NB4 (cell line): Measurements from ENCODE around the gene TMEM220.

Experiments used
- DNase-seq: peaks from one replicate; pipeline ENCODE4 v3.0.0; 2010; ENCODE audit warnings: low read depth
- H3K4me3 ChIP-seq: one replicate; pipeline ENCODE4 v1.5.1; 2011; ENCODE audit warnings: mild to moderate bottlenecking, low read depth, low read length, moderate library complexity
- CTCF ChIP-seq: IDR thresholded peaks from one replicate; pipeline ENCODE4 v1.5.1; 2012; ENCODE audit warnings: low read depth, low read length
- MAX ChIP-seq: IDR thresholded peaks from 2 replicates; pipeline ENCODE4 v1.6.1; 2011; ENCODE audit warnings: low read depth, low read length
- MYC ChIP-seq: IDR thresholded peaks from 2 replicates; pipeline ENCODE4 v1.6.1; 2011; ENCODE audit warnings: low read depth, low read length
- POLR2A ChIP-seq: IDR thresholded peaks from 2 replicates; pipeline ENCODE4 v1.6.1; 2011; ENCODE audit warnings: mild to moderate bottlenecking; ENCODE audit not compliant: insufficient read length; ENCODE audit errors: extremely low read depth

Gene TMEM220

DNA sequence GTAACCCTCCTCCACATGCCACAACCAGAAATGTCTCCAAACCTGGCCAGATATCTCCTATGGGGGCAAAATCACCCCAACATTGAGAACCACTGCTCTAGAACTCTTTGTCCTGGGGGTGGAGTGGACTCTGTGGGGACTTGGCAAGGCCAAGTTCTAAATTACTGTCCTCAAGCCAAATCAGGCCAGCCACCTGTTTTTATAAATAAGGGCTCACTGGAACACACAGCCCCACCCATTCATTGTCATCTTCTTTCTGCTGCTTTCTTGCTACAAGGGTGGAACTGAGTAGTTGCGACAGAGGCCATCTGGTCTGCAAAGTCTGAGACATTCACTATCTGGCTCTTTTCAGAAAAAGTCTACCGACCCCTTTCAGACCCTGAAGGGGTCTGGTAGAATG lies 26.8 kb upstream of the TMEM220 start:
- TF ChIP-seq MYC (no peak), MAX (no peak), CTCF (no peak), POLR2A (no peak)
- H3K4me3 ChIP-seq: no peak overlapping the region
- DNase-seq: no peak

DNA sequence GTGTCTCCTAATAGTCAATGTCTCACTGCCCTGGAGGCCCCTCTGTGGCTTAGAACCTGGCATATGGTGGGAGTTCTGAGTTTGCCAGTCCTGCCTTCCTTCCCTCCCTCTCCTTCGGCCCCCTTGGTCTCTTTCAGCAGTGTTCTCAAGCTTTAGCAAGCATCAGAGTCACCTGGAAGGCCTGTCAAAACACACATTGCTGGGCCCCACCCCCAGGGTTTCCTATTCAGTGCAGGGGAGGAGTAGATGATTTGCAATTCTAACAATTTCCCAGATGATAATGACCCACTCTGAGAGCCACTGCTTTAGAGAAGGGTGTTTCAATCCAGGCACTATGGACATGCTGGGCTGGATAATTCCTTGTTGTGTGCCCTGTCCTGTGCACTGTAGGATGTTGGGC lies 26.4 kb upstream of the TMEM220 start:
- no peak overlapping the region for H3K4me3 ChIP-seq
- DNase-seq: no peak
- TF ChIP-seq MAX (no peak), CTCF (no peak), POLR2A (no peak), MYC (no peak)

DNA sequence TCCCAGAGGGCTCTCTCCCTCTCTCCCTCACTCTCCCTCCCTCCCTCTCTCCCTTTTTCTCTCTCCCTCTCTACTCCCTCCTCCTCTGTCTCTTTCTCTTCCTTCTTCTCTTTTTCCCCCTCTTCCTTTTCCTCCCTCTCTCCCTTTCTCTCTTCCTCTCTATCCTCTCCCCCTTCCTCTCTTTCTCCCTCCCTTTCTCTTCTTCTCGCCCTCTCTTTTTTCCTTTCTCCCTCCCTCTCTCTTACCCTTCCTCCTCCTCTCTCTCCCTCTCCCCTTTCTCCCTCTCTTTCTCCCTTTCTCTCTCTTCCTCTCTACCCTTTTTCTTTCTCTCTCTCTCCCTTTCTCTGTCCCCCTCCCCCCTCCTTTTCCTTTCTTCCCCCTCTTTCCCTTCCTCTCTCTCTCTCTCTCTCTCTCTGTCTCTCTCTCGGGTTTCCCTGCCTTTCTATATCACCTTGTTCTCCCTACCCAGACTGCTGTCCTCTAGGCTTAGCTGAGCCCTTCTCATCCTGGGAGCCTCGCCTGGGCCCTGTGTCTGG lies 25.8 kb upstream of the TMEM220 start:
- no peak overlapping the region for H3K4me3 ChIP-seq
- DNase-seq: no peak
- TF ChIP-seq MYC: no peak
- TF ChIP-seq POLR2A: no peak

- DNase-seq: no peak
- TF ChIP-seq CTCF (no peak), MYC (no peak), POLR2A (no peak), MAX (no peak)
- no peak overlapping the region for H3K4me3 ChIP-seq
Observed at GRCh38 chr17:10754861-10755591, 25.2 kb upstream of the TMEM220 start.

DNA sequence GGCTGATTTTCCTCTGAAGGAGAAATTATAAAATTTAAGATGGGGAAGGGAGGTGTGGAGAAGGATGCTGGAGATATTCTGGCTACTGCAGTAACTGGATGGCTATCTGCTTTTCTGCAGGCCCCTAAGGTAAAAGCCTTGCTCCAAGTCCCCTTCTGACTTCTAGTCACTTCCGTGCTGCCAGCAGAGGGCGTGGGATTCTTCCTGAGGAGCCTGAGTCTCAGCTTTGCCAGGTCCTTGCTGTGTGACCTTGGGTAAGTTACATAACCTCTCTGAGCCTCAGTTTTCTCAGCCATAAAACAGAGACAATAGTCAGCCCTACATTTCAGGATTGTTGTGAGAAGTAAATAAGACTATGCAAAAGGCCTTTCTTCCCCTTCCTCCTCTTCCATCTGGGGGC lies 24.3 kb upstream of the TMEM220 start:
- no peak overlapping the region for H3K4me3 ChIP-seq
- DNase-seq: peak; percentile 61
- TF ChIP-seq MAX: no peak
- no peak for TF ChIP-seq MYC
- peak; percentile 66 for TF ChIP-seq CTCF
- TF ChIP-seq POLR2A: no peak

DNA sequence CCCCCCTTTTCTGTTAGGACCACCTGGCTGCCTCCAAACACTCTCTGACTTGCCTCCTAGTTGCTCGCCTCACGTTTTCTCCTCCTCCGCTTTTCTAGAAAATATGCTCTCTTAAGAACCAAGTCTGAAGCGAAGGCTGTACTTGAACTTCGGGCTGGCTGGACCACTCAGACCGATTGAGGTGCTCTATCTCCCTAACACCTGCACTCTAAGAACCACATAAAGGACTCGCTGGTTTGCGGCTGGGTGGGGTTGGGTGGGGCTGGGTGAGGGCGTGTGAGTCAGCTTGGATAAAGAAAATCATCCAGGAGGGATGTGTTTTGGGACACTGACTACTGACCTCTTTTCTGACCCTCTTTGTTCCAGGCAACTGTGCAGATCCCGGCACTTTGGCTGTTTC lies 22.9 kb upstream of the TMEM220 start:
- TF ChIP-seq MYC: no peak
- TF ChIP-seq MAX: no peak
- TF ChIP-seq POLR2A: no peak
- TF ChIP-seq CTCF: no peak
- H3K4me3 ChIP-seq: no peak overlapping the region
- DNase-seq: no peak
